Measurements from ENCODE around the gene VPS26C.

- TF ChIP-seq CTCF (IDR thresholded peaks at IDR 0.05; ENCODE audit: borderline replicate concordance, extremely low read depth, low read length, poor library complexity, severe bottlenecking): no peak
- TF ChIP-seq EZH2 (IDR thresholded peaks at IDR 0.05; ENCODE audit: borderline replicate concordance, low read depth, low read length, severe bottlenecking): no peak
Observed at GRCh38 chr21:37195059-37195458, 72.1 kb downstream of the VPS26C start.
